GM21737 (cell line): ENCODE data around the gene RAB24.
A peak's percentile ranks its signal among the peaks of the same experiment; 100 is the strongest.
"Not testable (repeated sequence)": the region's sequence is repeated elsewhere in the genome, so short reads cannot be mapped to it uniquely, and the experiment has no call there.

Experiments used
- ATAC-seq: cut with Tn5 transposase; IDR thresholded peaks from one replicate; pipeline ENCODE4 v1.9.1; 2021; ENCODE audit warnings: mild to moderate bottlenecking, moderate library complexity; ENCODE audit not compliant: unreplicated experiment

RAB24 gene

GRCh38 chr5:177303121-177303924 is at the start of gene RAB24, which contains the start of gene PRELID1:
RAB24 (minus strand) TSS chr5:177303719; CDS start chr5:177303288, 431 bp downstream.
PRELID1 (plus strand) TSS chr5:177303799; CDS start chr5:177303986, 187 bp downstream.
- ATAC-seq, result peak; percentile 43

DNA sequence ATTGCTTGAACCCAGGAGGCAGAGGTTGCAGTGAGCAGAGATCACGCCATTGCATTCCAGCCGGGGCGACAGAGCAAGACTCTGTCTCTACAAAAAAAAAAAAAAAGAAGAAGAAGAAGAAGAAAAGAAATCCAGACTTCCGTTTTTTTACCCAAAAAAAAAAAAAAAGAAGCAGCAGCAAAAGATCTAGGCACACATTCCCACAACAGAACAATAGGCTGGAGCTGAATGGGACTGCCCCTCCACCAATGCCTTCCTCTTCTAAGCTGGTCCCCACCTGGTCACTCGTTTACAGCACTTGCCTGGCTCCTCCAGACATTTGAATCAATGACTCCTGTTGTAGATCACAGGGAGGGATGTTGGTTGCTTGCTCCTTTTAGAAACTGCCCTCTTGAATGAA is 49.6 kb upstream of the RAB24 start:
- ATAC-seq, result no peak

DNA sequence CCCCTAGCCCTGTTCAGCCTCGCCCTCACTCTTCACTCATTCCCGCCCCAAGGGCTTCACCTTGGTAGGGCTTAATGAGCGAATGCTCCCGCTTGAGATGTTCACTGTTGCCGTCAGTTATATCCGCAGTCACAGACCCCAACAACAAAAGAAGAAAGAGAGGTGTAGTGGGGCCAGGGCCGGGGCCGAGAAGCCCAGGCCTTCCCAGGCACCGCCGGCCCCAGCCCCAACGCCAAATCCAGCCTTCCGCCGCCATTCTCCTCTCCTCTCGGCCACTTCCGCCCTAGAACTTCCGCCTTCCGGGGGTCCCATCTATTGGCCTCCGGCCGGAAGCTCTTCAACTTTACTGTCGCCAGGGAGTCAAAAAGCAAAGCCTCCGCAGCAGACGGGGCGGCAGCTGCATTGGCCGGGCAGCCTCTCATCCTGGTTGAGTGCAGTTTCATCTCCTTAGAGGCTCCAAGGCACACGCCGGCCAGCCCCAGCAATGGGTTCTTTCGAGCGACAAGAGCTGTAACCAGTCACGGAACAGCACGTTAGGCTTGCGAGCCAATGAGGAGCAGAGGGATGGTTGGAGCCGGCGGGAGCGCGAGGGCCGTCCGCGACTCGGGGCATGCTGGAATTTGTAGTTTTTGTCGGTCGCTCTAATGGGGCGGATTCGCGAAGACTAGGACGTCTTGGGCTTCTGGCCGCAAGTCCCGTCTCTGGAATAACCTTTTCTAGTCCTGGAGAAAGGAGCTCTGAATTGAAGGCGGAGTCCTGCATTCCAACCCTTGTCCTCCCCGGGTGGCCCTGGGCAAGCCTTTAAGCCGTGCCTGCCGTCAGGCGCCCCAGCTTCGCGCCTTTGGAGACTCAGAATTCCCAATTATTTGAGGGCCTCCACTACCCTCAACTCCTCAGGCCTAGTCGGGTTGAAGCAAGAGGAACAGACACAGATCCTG is 48.1 kb upstream of the RAB24 start, which contains the start of gene LMAN2:
LMAN2 (minus strand) TSS at position 277 of the 938 bp plus-strand sequence; CDS start at position 256, 21 bp downstream.
- peak; percentile 92 for ATAC-seq

DNA sequence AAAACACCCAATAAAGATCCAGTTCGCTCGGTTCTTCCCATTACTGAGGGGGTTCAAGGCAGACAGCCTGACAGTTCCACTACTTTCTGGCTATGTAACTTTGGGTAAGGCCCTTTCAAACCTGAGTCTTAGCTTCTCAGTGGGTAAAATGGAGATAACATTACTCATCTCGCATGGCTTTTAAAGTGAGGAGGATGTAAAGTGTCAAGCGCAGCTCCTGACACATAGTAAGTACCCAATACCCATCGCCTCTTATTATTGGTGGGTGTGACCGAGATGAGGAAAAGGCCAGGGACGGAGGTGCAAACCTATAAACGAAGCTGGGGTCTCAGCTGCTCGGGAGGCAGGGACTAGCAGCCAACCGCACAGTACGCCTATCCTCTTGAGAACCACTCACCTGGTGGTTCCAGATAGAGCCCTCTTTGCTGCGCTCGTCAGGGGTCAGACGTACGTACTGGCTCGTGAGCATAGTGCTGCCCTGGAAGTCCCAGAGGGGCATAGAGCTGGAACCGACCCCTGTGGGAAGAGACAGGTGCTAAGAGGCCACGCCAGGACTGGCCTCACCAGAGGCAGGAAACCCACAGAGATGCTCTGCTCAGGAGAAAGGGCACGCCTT is 47.4 kb upstream of the RAB24 start:
- ATAC-seq, result peak; percentile 4

GRCh38 chr5:177349762-177350161 is 46.2 kb upstream of the RAB24 start:
- no peak for ATAC-seq

GRCh38 chr5:177349362-177349647 is 45.8 kb upstream of the RAB24 start:
- no peak for ATAC-seq

DNA sequence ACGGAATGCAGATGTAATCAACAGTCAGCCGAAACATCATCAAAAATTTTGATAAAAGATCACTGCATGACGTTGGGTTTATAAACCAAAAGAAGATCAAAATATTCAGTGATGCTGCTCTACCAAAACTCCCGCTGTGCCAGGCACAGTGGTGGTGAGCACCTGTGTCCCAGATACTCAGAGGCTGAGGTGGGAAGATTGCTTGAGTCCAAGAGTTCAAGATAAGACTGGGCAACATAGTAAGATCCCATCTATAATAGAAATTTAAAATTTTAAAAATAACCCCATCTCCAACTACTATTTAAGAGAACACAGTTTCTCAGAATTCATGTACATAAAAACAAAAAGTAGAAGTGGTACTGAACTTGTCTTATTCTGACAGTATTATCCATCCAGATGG is 44.2 kb upstream of the RAB24 start:
- no peak for ATAC-seq

DNA sequence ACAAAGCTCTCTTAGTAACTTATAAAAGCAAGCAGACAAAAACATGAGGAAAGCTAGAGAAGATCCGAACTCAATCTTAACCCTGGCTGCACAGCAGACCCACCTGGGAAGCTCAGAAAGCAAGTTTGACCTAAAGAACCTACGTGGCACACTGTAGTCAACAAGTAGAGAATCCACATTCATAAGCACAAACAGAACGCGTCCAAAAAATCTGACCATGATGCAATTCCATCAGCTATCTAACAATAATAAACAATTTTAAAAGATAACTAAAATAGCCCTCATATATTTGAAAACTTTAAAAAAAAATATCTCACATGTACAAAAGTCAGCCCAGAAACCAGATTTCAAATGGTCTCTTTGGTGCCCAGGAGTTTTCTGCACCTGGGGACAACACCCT is 43.3 kb upstream of the RAB24 start:
- ATAC-seq, result no peak

- ATAC-seq, result no peak
Observed at GRCh38 chr5:177344891-177345290, 41.4 kb upstream of the RAB24 start.

DNA sequence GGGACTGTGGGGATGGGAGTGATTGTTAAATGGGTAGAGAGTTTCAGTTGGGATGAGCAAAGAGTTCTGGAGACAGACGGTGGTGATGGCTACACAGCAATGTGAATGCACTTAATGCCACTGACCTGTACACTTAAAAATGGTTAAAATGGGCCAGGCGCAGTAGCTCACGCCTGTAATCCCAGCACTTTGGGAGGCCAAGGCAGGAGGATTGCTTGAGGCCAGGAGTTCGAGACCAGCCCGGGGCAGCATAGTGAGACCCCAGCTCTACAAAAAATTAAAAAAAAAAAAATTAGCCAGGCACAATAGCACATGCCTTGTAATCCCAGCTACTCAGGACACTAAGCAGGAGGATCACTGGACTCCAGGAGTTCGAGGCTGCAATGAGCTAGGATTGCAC is 40.3 kb upstream of the RAB24 start:
- no peak for ATAC-seq

- ATAC-seq, result not testable (repeated sequence)
Observed at GRCh38 chr5:177343000-177343399, 39.5 kb upstream of the RAB24 start.

DNA sequence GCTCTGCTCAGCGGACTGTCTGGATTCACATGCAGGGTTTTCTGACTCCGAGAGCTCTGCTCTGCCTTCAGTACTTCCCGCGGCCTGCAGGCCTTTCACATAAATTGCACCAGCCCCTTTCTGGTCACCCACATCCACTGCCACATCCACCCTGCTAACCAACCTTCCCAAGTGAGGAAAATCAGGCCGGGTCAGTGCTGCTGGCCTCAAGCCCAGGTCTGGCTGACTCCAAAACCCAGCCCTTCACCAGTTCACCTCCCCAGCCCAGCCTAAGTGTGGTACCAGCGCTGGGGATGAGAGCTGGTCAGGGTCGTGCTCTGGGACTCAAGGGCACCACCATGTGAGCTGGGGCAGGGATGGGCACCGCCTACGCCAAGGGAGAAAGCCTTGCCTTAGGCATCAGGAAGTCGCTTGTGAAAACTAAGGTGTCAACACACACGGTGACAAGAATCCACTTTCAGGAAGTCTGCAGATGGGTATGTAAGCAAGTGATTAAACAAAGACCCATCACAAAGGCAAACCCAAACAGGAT is 35.7 kb upstream of the RAB24 start:
- no peak for ATAC-seq

- no peak for ATAC-seq
Observed at GRCh38 chr5:177338251-177339106, 35.0 kb upstream of the RAB24 start.

DNA sequence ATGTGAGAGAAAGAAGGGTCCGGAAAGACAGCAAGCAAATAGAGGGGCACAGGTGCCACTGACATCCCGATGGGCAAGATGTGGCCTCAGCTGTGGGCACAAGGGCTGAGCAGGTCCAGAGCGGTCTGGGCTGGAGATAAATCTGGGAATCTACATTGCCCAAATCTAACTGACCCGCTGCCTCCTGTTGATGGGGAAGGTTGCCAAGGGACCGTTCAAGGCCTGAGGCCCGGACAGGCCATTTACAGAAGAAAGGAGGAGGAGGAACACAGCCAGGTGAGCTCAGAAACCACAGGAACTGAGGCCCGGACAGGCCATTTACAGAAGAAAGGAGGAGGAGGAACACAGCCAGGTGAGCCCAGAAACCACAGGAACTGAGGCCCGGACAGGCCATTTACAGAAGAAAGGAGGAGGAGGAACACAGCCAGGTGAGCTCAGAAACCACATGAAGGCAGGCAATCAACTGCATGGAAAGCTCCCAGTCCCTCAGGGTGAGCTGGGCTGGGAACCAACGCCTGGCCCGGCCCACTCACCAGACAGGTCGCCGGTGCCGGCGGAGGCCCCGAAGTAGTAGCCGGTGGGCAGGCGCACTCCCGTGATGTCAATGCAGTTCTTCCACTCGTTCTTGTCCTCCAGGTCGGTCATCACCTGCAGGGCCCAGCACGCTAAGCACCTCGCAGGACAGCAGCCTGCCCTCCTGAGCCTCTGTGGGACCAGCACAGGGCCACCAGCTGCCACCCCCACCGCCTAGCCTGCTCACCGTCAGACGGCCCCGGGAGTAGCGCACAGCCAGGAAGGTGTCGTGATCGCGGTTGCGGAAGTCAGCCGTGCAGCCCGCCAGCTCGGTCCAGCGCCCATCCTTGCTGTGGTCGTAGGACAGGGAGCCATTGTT is 33.3 kb upstream of the RAB24 start:
- ATAC-seq, result no peak

DNA sequence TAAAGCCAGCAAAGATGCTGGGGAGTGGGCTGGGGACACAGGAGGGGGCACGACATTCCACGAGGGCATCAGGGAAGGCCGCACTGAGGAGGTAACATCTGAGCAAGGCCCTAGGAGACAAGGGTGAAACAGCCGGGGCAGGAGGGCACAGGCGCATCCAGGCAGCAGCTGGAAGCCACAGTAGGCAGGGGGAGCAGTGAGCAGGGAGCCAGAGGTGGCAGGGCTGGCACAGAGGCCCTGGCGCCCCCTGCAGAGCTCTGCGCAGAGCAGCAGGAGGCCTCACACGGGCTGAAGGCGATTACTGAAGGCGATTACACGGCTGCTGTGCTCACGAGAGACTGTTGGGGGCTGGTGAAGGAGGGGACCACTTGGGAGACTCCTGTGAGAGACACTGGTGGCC is 32.6 kb upstream of the RAB24 start:
- ATAC-seq, result no peak

GRCh38 chr5:177335701-177336065 is 32.2 kb upstream of the RAB24 start:
- ATAC-seq, result no peak

DNA sequence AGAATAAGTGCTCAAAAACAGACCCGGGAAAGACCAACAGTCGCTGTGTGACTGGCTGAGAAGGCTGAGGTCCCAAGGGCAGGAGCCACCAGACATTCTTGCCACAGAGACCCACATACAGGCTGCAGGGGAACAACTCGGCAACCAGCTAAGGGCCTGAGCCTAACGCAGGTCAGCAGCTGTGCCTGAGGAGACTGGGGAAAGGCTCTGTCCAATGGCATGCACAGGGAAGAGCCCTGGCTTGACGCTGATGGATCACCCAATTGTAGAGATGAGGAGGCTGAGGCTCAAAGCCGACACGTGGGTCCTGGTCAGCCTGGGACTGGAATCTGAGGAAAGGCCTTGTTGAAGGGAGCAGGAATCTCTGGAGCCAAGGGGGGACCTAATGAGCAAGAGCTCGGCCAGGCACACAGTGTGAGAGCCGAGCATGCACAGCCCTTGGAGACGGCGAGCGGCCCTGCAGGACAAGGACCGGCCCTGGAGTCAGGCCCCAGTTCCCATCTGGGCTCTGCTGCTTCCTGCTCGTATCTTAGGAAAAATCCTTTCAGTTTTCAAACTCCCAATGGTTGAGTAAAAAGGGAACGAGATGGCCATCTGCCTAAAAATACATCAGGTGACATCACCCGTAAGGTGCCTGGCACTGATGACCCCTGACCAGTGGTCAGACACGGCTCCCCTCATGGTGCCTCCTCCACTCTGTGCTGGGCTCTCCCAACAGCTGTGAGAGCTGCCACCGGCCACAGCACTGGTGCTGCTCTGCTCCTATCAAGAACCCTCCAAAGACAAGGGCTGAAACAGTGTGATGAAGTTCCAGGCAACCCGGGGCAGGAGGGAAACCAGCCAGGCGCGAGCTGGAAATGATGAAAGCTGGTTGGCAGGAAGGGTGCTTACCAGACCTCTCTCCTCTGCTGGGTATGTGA is 31.5 kb upstream of the RAB24 start:
- no peak for ATAC-seq

DNA sequence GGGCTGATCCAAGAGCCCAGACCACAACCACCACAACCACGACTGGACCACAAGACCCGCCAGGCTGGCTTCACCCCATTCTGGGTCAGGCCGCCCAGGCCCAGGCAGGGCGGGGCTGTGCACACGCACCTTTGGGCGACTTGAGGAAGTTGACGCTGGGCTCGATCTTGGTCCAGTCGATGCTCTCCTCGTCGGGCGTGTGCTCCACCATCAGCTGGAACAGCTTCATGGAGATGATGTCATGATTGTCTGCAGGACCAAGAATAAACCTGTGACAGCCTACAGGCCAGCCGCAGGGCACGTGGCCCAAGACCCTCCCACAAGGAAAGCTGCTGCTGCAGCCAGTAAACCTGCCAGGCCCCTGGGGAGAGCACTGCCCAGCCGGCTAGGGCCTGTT is 30.6 kb upstream of the RAB24 start:
- ATAC-seq, result no peak
